HG02623 (cell line): ENCODE measurements around the gene ING3.

ENCODE experiments used
- ATAC-seq: cut with Tn5 transposase; IDR thresholded peaks from one replicate; pipeline ENCODE4 v1.9.1; 2021; ENCODE audit warnings: moderate library complexity; ENCODE audit not compliant: unreplicated experiment

Gene ING3

DNA sequence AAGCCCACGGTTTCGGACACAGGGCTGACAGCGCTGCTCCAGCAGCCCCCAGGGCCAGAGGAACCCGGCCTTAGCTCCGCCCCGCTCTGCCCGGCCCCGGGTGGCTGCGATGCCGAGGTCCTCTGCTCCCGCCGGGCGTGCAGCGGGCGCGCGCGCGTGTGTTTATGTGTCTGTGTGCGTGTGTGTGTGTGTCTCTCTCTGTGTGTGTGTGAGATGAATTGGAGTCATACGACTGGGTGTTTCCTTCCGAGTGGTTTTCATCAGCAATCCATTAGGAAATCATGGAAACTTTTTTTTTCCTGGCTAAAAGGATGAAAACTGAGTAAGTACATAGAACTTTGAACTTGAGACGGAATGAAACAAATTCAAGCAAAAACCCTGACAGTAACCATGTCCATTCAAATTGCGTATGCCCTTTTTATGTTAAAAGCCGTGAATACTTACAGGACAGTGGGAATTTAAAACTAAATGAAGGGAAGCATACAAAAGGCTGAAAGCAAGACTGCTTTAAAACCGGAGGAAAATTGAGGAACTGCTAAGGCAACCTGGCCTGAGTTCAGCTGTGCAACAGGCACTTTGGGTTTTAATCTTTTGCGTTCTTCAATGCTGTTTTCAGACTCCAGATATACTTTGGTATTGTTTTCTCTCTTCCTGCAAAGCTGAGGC, 38.1 kb downstream of the ING3 start, which contains the start of gene CPED1:
CPED1 (plus strand) TSS at position 121 of the 666 bp plus-strand sequence. CDS start 911 bp downstream, outside the sequence.
- ATAC-seq: peak; percentile 37

DNA sequence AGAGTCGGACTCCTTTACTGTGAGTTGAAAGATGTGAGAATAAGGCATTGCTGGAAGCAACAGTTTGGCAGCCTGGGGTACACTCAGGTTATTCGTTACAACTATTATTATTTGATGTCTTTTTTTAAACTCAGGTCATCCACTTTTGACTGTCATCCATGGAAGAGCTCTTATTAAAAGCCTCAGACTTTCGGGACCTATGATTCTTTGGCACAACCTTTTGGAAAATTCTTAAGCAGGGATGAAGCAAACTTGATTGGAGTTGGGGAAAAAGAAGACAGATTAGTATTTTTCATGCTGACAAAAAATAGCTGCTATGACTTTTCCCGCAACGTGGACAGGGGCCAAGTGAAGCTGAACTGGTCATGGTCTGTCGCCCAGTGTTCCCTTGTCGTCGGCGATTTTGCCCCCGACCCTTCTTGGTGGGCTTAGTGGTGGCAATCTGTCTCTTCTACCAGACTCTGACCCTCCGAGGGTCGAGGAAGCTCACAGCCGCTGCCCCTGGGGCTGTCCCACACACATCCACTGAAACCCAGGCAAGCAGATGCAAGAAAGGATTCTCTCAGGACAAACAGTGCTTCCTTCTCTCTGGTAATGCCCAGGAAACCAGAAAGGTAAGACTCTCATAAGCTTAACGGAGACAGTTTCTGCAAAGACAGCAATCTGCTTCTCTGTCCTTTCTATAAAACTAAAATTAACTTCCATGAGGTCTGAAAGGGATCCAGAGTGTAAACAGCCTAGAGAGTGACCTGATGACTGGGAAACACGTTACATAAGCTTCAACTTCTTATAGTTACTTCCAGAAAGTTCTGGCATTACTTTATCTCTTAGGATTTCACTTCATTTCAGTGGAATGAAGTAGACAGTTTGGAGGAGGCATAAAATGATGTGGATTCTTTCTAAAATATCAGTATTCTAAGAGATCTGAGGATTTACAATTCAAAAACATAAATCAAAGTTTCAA, 39.0 kb downstream of the ING3 start:
- ATAC-seq: no peak

DNA sequence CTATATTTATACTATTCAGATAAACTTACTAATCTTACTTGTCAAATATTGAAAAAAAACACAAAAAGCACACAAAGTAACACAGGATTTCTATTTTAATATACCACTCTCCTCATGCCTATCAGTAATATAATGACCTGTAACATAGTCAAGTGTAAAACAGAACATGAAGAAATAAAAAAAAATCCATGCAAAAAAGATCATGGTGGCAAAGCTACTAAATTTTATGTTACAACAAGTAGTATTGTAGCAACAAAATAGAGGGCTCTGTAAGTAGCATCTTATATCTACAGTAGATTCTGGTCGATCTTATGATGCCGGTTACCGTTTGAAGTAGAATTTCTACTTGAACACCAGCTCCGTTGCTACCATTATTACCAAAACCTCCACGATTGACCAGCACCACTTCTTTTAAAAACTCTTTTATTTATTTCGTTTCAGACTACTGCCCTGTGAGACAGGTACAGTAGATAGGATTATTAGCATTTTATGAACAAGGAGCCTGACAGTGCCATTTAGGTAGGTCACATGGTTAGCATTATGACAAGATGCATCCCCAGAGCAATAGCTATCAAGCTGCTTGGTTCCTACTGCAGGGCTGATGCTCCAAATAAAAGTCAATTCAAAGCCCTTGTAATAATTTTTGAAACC, 40.0 kb downstream of the ING3 start:
- no peak for ATAC-seq

DNA sequence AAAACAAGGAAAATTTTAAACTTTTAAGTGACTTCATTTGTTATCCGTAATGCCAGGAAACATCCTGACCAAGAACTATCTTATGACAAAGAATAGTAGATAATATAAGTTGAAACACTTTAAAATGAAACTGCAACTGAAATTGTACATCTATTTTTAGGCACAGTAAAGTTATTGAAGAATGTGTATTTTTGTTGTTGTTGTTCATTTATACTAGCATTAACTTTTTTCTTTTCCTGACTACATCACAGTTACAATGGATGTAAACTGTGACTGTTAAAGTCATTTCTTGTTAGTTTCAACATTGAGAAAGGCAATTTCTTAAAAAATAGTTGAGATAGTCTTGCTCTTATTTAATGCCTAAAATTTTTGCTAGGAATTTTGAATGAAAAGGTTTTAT, 40.6 kb downstream of the ING3 start:
- ATAC-seq: no peak

DNA sequence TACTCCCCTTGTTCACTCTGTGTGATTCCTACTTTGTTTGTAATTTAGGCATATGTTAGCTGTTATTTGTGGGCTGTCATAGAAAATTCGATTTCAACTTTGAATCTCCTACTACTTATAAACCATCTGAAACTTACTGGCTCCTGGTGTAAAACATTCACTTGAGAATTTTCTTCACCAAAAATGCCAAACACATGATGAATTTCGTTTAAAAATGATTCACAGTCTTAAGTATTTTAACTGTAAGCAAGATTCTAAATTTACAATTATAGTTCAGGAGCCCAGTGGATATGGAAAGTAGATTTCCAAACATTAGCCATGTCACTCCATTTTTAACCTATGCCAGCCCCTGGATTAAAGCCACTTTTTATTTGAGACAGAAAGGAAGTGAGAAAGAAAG, 41.0 kb downstream of the ING3 start:
- no peak for ATAC-seq

DNA sequence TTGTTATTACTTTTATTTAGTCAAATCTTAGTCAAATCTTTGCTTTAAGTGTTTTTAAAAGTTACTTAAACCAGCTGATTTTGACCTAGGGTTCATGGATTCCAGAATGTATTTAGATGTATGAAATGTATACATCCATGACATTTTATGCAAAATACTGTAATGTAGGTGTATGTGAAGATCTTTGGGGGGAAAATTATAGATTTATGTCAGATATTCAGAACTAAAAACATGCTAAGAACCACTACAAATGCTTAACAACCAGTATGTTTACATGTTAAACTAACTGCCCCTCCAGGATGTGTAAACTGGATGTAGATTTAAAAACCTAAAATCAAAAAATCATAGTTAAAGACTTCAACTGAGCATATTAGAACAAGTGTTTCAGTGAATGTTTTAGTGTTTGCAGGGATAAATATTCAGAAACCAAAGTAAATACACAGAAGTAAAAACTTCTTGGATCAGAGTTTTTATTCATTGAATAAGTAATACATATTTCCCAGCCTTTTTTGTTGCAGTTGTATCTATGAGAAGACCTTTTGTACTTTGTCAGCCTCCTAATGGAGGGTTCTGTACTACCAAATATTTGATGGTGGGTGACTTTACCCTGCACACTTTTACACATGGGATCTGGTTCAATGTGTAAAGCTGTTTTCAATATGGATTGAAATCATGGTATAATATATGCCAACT, 41.8 kb downstream of the ING3 start:
- no peak for ATAC-seq

DNA sequence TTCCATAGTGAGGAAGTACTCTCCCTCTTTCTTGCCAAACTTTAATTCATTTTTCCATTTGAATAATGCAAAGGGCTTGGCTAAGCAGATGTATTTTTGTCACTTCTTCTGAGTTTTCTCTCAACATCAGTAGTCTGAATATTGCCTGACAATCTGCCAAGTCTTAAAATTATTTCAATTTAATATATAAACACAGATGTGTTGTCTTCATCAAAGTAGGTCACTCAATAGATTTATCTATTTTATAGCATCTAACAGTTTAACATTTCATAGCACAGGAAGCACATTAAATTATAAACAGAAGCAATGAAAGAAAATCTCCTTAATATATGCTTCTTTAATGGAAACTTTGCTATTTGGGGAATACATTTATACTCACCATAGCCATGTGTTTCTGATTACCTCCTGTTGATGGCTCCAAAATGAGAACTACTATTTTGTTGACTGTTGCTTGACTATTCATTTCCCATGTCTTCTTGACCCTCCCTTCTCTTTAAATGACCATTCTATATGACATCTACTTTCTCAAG, 42.5 kb downstream of the ING3 start:
- no peak for ATAC-seq

DNA sequence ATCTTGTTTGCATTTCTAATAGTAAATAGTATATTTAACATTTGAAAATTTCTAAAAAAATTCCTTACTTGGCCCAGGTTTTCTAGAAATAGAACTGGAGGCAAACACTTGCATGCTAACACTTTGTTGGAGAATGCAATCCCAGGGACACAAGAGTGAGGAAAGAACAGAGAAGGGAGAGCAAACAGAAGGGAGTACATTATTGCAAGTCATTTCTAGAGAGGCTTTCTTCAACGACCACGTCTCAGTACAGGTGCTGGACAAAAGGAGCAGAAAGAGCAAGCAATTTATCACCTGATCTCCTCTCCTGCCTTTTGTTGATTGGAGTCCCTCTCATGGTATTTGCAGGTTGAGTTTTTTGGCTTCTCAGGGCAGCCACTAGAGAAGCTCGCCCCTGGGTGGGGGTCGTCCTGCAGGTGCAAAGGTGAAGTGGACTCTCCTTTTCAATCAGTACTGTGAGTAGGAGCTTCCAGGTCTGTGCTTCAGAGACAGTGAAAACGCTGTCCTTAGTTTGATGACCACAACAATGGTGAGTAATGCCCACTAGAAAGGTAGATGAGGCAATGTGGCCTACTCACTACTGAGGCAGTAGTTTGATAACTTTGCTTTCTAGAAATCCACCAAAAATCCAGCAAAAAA, 43.1 kb downstream of the ING3 start:
- no peak for ATAC-seq

DNA sequence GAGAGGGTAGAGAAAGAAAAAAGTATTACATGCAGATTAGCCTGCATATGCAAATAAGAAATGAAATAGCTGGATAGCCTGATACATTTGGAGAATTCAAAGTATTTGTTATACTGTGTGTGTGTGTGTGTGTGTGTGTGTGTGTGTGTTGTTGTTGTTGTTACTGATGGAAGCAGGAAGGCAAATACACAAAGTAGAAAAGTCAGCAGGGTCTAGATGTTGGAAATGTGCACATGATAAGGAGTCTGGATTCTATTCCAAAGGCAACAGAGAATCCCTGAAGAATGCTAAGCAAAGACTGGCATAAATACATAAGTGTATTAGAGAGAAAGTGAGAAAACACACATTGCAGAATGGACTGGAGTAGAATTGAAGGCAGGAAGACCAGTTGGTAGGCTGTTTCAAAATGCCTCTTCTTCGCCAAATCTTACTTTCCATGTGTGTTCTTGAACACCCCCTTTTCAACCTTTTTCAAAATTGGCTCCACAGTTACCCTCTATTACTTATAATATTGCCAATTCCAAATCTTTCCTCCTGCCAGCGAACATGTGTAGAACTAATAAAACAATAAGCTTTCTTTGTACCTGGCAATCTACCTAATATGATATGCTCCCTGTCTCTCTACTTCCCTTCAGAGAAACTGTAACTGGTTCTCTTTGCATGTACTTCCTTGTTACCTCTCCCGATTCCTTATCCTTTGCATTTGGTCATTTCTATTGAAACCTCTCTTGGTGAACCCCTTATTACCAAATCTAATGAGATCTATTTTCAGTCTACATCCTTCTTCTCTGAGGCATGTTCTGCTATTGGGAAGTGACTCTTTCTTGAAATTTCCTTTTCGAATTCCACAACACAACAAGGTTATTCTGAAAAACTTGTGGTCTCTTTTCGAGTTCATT, 44.2 kb downstream of the ING3 start:
- no peak for ATAC-seq

DNA sequence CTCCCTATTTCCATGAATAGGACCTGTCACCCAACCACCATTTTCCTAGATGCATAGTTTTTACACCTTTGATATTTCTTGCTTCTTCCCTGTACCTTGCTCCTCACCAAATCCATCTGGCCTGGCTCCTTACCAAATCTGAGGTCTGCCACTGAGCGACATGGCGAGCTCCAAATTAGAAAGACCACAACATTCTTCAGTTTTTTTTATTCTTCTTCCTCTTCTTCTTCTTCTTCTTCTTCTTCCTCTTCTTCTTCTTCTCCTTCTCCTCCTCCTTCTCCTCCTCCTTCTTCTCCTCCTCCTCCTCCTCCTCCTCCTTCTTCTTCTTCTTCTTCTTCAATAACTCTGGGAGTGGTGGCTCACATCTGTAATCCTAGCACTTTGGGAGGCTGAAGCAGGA, 45.1 kb downstream of the ING3 start:
- ATAC-seq: no peak

DNA sequence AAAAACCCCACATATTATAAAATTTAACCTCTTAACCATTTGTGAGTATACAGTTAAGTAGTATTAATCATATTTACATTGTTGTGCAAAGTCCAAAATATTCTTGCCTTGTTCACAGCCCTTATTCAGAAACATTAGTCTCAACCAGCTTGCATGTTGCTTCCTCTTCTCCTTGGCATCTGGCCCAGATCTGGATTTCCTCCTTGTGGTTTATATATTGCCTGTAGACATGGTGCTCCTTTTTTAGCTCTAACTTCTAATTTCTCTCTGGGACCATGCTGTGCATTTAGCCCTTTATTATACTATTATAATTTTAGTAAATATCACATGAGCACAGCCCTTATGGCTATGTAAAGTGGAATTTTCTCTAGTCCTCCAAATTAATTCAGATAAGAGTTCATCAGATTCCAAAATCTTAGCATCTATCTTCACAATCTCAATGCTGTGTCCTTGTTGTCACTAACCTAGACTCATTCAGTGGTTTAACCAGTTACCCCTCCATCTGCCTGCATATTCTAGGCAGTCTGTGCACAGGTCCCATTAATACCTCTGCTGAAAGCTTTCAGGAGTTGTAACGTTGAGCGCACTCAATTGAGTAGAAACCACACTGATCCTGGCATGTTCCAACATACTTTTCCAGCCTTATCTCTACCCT, 45.9 kb downstream of the ING3 start:
- no peak for ATAC-seq

DNA sequence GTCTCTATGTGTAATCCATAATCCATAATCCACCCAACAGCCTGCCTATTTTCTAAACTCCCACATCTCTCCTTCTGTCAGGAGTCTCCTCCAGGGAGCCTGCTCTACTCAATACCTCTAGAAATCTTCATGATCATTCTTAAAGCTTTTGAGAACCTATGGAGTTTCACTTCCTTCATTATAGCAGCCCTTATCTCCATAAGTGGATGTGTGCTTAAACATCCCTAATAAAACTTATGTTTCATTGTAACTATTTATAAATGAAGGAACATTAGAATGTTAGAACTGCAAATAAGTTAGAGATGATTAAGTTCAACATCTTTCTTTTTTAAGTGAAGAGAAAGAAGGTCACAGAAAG, 46.4 kb downstream of the ING3 start:
- no peak for ATAC-seq

DNA sequence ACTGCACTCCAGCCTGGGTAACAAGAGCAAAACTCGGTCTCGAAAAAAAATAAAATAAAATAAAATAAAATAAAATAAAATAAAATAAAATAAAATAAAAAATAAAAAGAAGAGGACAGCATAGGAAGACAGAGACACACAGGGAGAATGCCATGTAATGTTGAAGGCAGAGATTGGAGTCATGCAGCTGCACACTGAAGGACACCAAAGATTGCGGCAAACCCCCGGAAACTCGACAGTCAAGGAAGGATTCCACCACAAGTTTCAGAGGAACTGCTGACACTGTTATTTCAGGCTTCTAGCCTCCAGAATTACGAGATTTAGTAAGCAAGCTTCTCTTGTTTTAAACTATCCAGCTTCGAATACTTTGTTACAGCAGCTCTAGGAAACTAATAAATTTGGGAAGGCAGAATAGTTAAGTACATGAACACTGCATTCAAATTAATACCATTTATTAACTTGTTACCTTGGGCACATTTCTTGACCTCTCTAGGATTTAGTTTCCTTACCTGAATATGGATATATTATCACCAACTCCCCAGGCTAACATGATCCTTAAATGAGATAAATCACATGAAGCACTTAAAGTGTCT, 47.4 kb downstream of the ING3 start:
- ATAC-seq: no peak

DNA sequence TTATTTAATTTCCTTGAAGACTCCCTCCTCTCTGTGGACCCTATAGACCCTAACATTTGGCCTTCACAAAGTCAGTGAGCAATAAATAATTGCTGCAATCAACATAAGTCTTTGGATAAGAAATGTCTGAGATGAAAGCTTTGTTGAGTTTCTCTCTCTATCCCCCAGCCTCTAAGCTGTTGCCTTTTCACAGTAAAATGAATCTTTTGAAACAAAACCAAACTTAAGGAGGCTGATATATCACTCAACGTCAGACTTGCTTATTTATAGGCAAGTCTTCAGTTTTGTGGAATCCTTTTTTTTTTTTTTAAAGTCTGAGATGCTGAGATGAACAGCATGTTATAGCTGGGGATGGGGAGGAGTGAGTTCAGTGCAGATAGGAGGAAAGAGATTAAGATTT, 47.9 kb downstream of the ING3 start:
- no peak for ATAC-seq

DNA sequence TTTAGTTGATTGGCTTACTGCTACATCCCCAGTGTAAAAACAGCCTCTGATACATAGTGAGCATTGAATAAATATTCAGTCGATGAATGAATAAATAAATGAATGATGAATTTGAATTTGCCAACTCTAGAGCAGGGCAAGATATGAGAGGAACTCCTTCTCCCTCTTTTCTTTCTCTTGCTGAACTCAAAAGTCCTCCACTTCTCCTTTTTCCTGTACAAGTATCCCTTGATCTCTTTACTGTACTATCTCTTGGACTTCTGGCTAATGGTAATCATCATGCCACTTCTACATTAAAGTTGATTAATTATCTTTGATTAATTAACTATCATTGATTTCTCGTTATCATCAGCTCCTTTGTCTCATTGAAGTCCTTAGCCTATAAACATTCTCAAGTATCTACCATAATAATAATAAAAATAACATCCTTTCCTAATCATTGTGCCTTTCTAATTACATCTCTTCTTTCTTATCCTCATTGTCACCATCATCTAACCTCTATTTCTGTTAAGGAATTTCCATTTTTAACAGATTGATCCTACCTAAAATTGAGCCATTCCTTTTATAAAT, 48.5 kb downstream of the ING3 start:
- ATAC-seq: no peak

DNA sequence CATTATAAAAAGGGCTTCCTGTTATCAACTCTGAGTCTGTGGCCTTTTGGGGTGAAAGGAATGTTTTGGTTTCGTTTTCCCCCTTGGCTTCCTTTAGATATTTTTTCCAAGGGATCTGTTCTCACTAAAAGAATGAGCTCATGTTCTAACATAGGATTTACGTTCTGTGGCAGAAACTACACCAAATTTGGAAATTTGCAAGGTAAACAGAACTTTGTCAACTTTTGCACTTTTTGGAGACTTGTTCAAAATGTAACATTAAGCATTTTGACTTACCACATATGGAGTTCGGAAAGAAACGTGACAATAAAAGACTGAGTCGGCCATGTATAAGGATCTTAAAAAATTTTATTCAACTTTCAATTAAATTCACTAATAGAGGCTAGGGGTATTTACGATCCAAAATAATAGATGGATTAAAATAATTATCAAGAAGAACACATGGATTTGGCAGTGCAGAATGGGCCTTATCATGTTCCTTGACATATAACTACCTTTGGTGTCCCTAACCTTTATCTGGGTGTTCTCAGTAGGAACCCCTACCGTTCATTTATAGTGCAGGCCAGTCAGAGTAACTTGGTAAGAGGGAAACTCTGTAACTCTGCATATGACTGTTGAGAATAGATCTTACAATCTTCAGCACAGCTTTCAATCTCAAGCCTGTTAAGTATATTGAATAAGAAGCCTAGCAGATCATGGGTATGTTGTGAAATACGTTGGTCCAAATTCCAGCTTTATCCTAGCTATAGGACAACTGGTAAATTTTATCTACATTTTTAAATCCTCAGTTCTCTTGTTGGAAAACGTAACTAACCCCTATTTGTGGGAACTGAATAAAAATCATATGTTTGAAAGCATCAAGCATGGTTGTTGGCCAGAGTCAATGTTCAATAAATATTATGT, 49.8 kb downstream of the ING3 start:
- no peak for ATAC-seq

DNA sequence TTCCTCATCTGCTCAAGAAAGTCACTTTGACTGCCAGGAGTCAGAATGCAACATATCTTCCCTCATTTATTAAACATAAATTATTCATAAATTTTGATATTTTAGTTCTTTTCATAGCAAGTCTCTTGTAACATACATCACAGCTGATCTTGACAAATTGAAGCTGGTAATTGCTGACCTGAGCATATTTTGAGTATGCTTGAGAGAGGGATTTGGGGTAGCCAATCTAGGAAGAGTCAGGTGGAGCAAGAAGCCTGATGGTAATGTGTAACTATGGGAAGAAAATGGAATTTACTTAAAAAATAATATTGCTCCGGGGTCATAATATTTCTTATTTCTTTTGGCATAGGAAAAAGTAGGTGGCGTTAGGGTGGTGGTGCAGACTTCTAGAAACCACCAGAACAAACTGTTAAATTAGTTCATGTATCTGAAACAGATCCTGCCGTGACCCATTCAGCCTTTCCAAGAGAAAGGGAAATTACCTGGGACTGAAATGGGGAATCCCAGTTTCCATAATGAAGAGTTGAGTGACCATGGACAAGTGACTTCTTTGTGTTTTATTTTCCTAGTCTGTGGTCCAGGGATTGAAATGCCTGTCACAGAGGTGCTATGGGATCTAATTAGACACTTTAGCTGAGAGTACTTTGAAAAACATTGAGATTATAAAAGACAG, 50.8 kb downstream of the ING3 start:
- ATAC-seq: no peak
